ENCODE data around the gene SCN5A. TPM values are rescaled to one million over a fixed set of nuclear protein-coding genes. Genes with fewer than 3 reads are reported as not detected.
A peak's percentile ranks its signal among the peaks of the same experiment; 100 is the strongest.

SCN5A gene
- total RNA-seq, 1 donor from 2014 or later = not detected

DNA sequence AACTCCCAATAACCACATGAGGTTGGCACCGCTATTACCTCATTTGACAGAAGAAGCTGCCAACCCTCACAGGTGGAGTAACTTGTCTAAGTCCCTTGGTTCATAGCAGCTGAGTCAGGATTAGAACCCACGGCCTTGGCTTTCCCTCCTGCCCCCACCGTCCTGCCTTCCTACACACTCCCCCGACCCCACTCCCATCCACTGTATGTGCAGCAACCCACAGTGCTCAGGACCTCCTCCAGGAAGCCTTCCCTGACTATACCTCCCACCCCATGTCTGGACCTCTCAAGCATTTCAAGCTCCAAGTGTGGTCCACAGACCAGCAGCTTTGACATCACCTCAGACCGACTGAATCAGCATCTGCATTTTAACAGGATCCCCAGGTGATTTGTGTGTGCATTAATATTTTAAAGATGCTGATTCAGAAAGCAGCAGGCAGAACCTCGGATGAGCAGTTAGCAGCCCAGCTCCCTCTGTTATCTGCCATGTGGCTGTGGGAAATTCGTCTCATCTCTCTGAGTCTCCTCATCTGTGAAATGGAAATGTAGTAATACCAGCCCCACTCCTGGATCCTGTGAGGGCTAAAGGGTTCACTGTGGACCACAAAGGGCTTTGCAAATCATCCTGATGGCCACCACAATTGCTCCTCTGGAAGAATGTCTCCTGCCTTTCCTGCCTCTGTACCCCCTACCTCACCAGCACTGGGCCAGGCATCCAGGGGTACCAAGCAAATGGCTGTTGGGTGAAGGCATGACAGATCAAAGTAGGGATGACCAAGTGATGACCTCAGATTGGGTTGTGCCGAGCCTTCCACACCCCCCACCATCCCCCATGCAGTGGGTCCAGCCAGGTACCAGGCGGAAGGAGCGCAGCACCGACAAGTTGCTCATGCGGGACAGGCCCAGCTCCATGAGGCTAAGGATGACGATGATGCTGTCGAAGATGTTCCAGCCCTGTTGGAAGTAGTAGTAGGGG, 62.7 kb downstream of the SCN5A start:
- Mint-ChIP-seq H3K27me3 (peaks cover 8% of the 10 kb centered on the region), H3K4me3 (no peak overlapping the region), H3K9me3 (no peaks in the 10 kb centered on the region), H3K4me1 (no peaks in the 10 kb centered on the region), H3K27ac (no peak overlapping the region), H3K36me3 (ENCODE audit: low read depth) (no peaks in the 10 kb centered on the region)
- ATAC-seq (ENCODE audit: low read depth) (no peak), DNase-seq (peak; percentile 4)
- ChIA-PET POLR2A (no interaction called here), CTCF (no interaction called here)
- TF ChIP-seq, protein P1, sequence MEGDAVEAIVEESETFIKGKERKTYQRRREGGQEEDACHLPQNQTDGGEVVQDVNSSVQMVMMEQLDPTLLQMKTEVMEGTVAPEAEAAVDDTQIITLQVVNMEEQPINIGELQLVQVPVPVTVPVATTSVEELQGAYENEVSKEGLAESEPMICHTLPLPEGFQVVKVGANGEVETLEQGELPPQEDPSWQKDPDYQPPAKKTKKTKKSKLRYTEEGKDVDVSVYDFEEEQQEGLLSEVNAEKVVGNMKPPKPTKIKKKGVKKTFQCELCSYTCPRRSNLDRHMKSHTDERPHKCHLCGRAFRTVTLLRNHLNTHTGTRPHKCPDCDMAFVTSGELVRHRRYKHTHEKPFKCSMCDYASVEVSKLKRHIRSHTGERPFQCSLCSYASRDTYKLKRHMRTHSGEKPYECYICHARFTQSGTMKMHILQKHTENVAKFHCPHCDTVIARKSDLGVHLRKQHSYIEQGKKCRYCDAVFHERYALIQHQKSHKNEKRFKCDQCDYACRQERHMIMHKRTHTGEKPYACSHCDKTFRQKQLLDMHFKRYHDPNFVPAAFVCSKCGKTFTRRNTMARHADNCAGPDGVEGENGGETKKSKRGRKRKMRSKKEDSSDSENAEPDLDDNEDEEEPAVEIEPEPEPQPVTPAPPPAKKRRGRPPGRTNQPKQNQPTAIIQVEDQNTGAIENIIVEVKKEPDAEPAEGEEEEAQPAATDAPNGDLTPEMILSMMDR (IDR thresholded peaks at IDR 0.05) = no peak
- intact Hi-C loops (cut with micrococcal nuclease) = no loop called here

DNA sequence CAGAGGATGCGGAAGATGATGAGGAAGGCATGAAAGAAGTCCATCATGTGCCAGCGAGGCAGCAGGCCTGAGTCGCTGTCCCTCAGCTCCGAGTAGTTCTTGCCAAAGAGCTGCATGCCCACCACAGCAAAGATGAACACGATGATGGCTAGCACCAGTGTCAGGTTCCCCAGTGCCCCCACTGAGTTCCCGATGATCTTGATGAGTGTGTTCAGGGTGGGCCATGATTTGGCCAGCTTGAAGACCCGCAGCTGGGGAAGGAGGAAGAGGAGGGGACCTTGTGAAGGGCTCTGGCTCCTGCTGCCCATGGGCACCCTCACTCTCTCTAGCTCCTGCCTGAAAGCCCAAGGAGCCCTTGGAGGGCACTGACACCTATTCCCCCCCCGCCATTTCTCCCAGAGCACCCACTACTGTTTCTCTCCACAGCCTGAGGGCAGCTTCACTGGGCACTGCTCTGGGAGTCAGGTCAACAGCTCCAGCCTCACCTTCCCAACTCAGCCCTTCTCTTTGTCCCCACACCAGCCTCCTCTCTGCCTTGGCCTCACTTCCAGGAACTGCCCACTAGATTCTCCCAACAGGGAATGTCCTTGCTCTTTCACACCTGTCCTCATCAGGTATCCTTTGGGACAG, 63.6 kb downstream of the SCN5A start:
- H3K4me3 Mint-ChIP-seq = no peak overlapping the region
- no peak for ATAC-seq (ENCODE audit: low read depth)
- H3K4me1 Mint-ChIP-seq = no peaks in the 10 kb centered on the region
- no peaks in the 10 kb centered on the region for H3K9me3 Mint-ChIP-seq
- H3K36me3 Mint-ChIP-seq (ENCODE audit: low read depth) = no peaks in the 10 kb centered on the region
- peaks cover 6% of the 10 kb centered on the region for H3K27me3 Mint-ChIP-seq
- no peak overlapping the region for H3K27ac Mint-ChIP-seq
- TF ChIP-seq, protein P1 (IDR thresholded peaks at IDR 0.05) = no peak
- POLR2A ChIA-PET = no interaction called here
- peak; percentile 10 for DNase-seq
- intact Hi-C loops (cut with micrococcal nuclease) = no loop called here
- CTCF ChIA-PET = no interaction called here

DNA sequence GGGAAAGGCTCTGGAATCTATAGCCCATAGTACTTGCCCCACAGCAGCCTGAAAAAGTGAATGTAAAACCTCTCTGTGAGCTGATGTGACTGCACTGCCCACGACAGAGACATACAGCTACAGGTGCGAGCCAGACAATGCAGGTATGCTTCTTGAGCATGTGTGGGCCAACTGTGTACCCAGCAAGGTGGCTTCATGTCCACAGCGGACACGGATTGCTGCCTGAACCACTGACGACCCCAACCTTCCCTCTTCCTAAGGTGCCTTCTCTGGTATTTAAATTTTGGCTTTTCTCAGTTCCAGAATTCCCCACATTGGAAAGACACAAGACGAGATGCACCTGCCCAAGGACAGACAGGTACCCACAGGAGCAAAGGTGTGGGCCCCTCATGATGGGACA, 65.8 kb downstream of the SCN5A start:
- no peak overlapping the region for H3K4me3 Mint-ChIP-seq
- DNase-seq (peak; percentile 4), ATAC-seq (ENCODE audit: low read depth) (no peak)
- H3K4me1 Mint-ChIP-seq = no peaks in the 10 kb centered on the region
- no peaks in the 10 kb centered on the region for H3K9me3 Mint-ChIP-seq
- intact Hi-C loops (cut with micrococcal nuclease) = no loop called here
- CTCF ChIA-PET = no interaction called here
- H3K27ac Mint-ChIP-seq = no peak overlapping the region
- TF ChIP-seq, protein P1 (IDR thresholded peaks at IDR 0.05) = no peak
- POLR2A ChIA-PET = no interaction called here
- no peaks in the 10 kb centered on the region for H3K27me3 Mint-ChIP-seq
- no peaks in the 10 kb centered on the region for H3K36me3 Mint-ChIP-seq (ENCODE audit: low read depth)

DNA sequence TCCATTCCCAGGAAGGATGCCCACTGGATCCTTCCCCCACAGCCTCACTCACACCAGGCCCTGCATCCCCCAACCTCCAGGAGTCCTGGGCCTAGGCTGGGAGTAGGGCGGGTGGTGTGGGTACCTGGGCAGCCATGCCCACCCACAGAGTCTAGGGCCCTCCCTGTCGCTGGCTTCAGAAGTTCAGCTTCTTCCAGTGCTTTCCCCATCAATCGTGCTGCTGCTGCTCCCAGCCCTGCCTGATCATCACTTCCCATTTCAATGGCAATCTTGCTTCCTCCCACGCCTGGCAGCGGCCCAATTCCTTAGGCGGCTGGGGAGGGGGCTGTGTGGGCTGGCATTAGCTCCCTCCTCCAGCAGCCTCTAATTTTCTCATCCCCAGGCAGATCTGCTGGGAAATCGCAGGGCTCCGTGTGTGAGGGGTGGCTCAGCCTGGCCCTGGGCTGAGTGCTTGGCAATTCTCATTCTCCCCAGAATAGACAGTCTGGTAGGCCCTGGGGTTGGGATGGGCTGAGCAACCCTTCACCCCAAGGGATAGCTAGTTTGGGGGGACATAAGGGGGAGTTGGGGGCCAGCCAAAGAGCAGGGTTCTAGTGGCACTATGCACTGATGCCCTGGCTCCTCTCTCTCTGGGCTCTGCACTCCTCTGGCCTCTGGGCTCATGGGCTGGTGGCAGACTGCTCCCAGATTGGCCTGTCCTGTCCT, 66.4 kb downstream of the SCN5A start:
- no peaks in the 10 kb centered on the region for H3K36me3 Mint-ChIP-seq (ENCODE audit: low read depth)
- no peaks in the 10 kb centered on the region for H3K9me3 Mint-ChIP-seq
- H3K4me3 Mint-ChIP-seq = no peak overlapping the region
- H3K4me1 Mint-ChIP-seq = no peaks in the 10 kb centered on the region
- H3K27ac Mint-ChIP-seq = no peak overlapping the region
- TF ChIP-seq, protein P1 (IDR thresholded peaks at IDR 0.05) = no peak
- ChIA-PET POLR2A (no interaction called here), CTCF (no interaction called here)
- DNase-seq = peak; percentile 2
- H3K27me3 Mint-ChIP-seq = no peaks in the 10 kb centered on the region
- intact Hi-C loops (cut with micrococcal nuclease) = no loop called here
- ATAC-seq (ENCODE audit: low read depth) = no peak

DNA sequence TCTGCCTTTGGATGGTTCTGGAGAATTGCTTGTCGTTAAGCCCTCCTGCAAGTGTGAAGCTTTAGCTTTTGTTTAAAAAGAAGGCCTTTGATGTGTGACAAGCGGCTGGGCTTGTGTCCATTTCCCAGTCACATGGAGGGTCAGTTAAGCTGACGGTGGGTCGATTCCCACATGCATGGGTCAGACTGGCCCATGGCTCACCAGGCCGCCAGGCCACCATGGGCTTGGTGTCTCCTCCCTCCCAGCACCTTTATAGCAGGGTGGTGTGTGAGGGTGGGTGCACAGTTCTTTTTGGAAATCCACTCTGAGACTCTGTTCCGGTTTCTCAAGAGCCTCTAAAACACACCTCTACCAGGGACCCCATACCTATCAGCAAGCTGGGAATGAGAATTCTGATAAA, 67.2 kb downstream of the SCN5A start:
- DNase-seq = peak; percentile 5
- POLR2A ChIA-PET = no interaction called here
- TF ChIP-seq, protein P1 (IDR thresholded peaks at IDR 0.05) = no peak
- intact Hi-C loops (cut with micrococcal nuclease) = no loop called here
- Mint-ChIP-seq H3K4me1 (no peaks in the 10 kb centered on the region), H3K9me3 (no peaks in the 10 kb centered on the region), H3K4me3 (no peak overlapping the region), H3K36me3 (ENCODE audit: low read depth) (no peaks in the 10 kb centered on the region), H3K27me3 (no peaks in the 10 kb centered on the region), H3K27ac (no peak overlapping the region)
- ATAC-seq (ENCODE audit: low read depth) = no peak
- CTCF ChIA-PET = no interaction called here
